Karpas-422 (cell line): ENCODE data around the gene RBM20. TPM values are rescaled to one million over a fixed set of nuclear protein-coding genes. Genes with fewer than 3 reads are reported as not detected.
"Not testable (repeated sequence)": the region's sequence is repeated elsewhere in the genome, so short reads cannot be mapped to it uniquely, and the experiment has no call there.

Experiments used
- DNase-seq: peaks from one replicate; pipeline ENCODE4 v3.0.0-alpha.2; 2015
- H2AFZ ChIP-seq: fragments of 200-600 bp; sonication (generic); 2 replicates; pipeline ENCODE4 v1.6.1; 2014; ENCODE audit warnings: antibody characterized with exemption, low read length, mixed read lengths
- H3K27ac ChIP-seq: fragments of 200-600 bp; sonication (generic); 2 replicates; pipeline ENCODE4 v1.5.1; 2014; ENCODE audit warnings: mild to moderate bottlenecking, low read length, moderate library complexity
- H3K27me3 ChIP-seq: fragments of 200-600 bp; sonication (generic); 2 replicates; pipeline ENCODE4 v1.6.1; 2014; ENCODE audit warnings: low read length, mixed read lengths
- H3K36me3 ChIP-seq: fragments of 200-600 bp; sonication (generic); 2 replicates; pipeline ENCODE4 v1.6.1; 2014; ENCODE audit warnings: low read length, mixed read lengths; ENCODE audit not compliant: insufficient read depth
- H3K4me1 ChIP-seq: fragments of 200-600 bp; sonication (generic); 2 replicates; pipeline ENCODE4 v1.6.1; 2014; ENCODE audit warnings: mild to moderate bottlenecking, low read length, mixed read lengths
- H3K4me2 ChIP-seq: fragments of 200-600 bp; sonication (generic); 2 replicates; pipeline ENCODE4 v1.6.1; 2014; ENCODE audit warnings: low read length, low read depth, mild to moderate bottlenecking; ENCODE audit not compliant: poor library complexity, severe bottlenecking
- H3K4me3 ChIP-seq: fragments of 200-600 bp; sonication (generic); 2 replicates; pipeline ENCODE4 v1.5.1; 2014; ENCODE audit warnings: mild to moderate bottlenecking, antibody characterized with exemption, low read length, mixed read lengths
- H3K79me2 ChIP-seq: fragments of 200-600 bp; sonication (generic); 2 replicates; pipeline ENCODE4 v1.6.1; 2014; ENCODE audit warnings: mild to moderate bottlenecking, low read length, mixed read lengths
- H3K9ac ChIP-seq: fragments of 200-600 bp; sonication (generic); 2 replicates; pipeline ENCODE4 v1.6.0; 2014; ENCODE audit warnings: low read length
- H3K9me2 ChIP-seq: fragments of 200-600 bp; sonication (generic), shearing (Covaris generic); replicated peaks from 2 replicates; pipeline ENCODE4 v1.6.0; 2014; ENCODE audit warnings: mild to moderate bottlenecking, low read length, moderate library complexity; ENCODE audit not compliant: insufficient read depth
- H3K9me3 ChIP-seq: fragments of 300-700, 200-600 bp; sonication (generic); 2 replicates; pipeline ENCODE4 v1.6.1; 2014; ENCODE audit warnings: low read length, mixed read lengths
- H4K20me1 ChIP-seq: fragments of 200-600 bp; sonication (generic); 2 replicates; pipeline ENCODE4 v1.6.1; 2014; ENCODE audit warnings: mild to moderate bottlenecking, antibody characterized with exemption, low read length, low read depth; ENCODE audit not compliant: insufficient read depth
- total RNA-seq: library from RNA; depleted of rRNA; stranded (reverse); fragments of >200 nt; shearing (Covaris generic); gene quantifications from 2 replicates; pipeline ENCODE4 v1.2.3, GENCODE V29; 2014; ENCODE audit warnings: low replicate concordance

The RBM20 gene
- total RNA-seq, 1 experiment from 2014 or later: not detected

GRCh38 chr10:110762849-110763211 is 118.7 kb downstream of the RBM20 start:
- no peak overlapping the region for H3K27ac ChIP-seq
- H4K20me1 ChIP-seq: 0 out of 2 replicates have a peak, but pooled peaks cover 3% of the 10 kb centered on the region
- no peaks in the 10 kb centered on the region for H3K4me1 ChIP-seq
- no peaks in the 10 kb centered on the region for H3K36me3 ChIP-seq
- H2AFZ ChIP-seq: no peak overlapping the region
- no peak overlapping the region for H3K9ac ChIP-seq
- H3K27me3 ChIP-seq: no peaks in the 10 kb centered on the region
- no peak for DNase-seq
- no peak overlapping the region for H3K4me2 ChIP-seq
- no peaks in the 10 kb centered on the region for H3K9me3 ChIP-seq
- H3K9me2 ChIP-seq: no peaks in the 10 kb centered on the region
- no peak overlapping the region for H3K4me3 ChIP-seq
- H3K79me2 ChIP-seq: no peaks in the 10 kb centered on the region

DNA sequence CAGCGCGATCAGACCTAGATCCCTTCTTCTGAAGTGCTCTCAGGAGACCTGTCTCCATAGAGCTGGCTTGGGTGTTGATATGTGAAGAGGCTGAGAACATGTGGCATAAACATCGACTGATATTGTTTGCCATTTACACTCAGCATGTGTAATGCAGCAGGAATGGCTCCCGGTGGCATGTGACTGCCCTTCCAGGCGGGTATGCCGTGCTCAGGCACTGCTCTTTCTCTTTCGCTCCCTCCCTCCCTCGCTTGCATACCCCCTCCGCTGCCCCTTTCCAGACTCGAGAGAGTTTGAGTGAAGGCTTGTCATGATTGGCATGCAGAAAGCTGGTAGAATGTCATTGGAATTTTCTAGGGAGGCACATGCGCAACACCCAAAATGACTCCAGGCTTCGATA is 120.2 kb downstream of the RBM20 start:
- Histone ChIP-seq H3K27ac (no peak overlapping the region), H3K79me2 (no peaks in the 10 kb centered on the region), H3K4me2 (no peak overlapping the region), H3K9me3 (no peaks in the 10 kb centered on the region), H4K20me1 (0 out of 2 replicates have a peak, but pooled peaks cover 3% of the 10 kb centered on the region), H3K4me1 (no peaks in the 10 kb centered on the region), H3K4me3 (no peak overlapping the region), H3K9me2 (no peaks in the 10 kb centered on the region), H3K27me3 (no peaks in the 10 kb centered on the region), H3K9ac (no peak overlapping the region), H2AFZ (no peak overlapping the region), H3K36me3 (no peaks in the 10 kb centered on the region)
- DNase-seq: no peak

DNA sequence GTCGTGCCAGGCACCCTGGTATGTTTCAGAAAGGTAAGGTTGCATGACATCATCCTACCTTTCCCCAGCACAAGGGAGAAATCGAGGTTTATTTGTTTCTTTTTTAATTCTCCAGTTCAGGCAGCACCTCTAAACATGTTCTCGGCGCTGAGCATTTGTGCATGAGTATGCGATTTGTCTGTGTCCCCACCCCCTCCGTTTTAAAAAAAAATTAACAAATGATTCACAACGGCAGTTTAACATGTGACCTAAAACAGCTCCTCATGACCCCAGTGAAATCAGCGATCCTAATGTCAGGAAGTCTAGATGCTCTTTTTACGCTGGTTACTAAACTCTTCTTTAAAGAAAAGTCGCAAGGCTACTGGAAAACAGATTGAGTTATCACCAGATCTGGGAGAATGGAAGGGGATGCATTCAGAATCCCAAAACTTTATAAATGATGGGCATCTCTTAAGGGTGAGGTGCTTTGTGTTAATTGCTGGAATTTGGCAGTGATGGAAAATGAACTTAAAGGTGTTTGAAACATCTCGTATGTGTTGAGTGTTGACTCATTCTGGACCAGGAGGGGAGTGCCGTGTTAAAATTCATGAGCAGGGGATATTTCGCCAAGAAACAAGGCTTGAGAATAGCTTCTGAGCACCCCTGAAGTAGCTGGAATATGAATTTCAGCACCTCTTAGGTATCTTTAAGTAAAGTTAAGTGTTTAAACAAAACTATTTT is 120.8 kb downstream of the RBM20 start:
- H3K79me2 ChIP-seq: no peaks in the 10 kb centered on the region
- no peak overlapping the region for H3K9ac ChIP-seq
- no peaks in the 10 kb centered on the region for H3K9me3 ChIP-seq
- DNase-seq: no peak
- H3K27ac ChIP-seq: no peak overlapping the region
- 0 out of 2 replicates have a peak, but pooled peaks cover 3% of the 10 kb centered on the region for H4K20me1 ChIP-seq
- H3K36me3 ChIP-seq: no peaks in the 10 kb centered on the region
- H3K9me2 ChIP-seq: no peaks in the 10 kb centered on the region
- no peak overlapping the region for H2AFZ ChIP-seq
- H3K4me1 ChIP-seq: no peaks in the 10 kb centered on the region
- no peak overlapping the region for H3K4me2 ChIP-seq
- no peak overlapping the region for H3K4me3 ChIP-seq
- H3K27me3 ChIP-seq: no peaks in the 10 kb centered on the region

DNA sequence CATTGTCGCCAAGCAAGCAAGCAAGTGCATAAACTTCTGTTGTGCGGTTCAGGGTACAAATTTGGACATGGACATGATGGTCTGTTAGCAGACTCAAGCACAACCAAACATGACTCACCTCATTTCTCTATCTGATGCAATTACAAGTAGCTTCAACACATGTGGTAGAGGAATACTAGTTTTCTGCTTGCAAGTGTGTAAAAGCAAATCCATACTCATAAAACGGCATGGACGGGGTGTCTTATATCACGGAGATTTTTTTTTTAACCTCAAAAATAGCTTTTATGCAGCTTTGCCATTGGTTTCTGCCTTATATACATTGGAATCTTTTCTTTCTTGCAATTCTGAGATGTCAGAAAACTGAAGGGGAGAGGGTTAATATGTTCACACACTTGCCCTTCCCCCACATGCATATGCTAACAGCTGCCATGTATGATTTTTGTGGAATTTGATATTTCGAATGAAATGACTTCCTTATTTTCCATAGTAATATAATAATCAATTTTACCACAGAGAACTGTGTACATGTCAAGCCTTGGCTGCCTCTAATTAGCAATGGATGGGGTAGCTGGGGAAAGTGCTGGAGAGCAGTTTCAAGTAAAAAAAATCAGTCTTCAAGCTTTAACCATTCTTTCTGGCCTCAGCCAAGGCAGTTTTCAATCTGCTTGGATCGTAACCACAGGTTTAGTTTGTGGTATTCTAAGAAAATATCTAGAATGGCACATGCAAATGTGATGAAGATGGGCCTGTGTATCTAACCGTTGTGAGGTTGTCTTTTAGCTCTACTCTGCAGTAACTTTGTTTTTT is 121.6 kb downstream of the RBM20 start:
- Histone ChIP-seq H3K27ac (no peak overlapping the region), H4K20me1 (0 out of 2 replicates have a peak, but pooled peaks cover 3% of the 10 kb centered on the region)

GRCh38 chr10:110767601-110768000 is 123.5 kb downstream of the RBM20 start:
- H3K27me3 ChIP-seq, H3K4me3 ChIP-seq, H3K9me2 ChIP-seq, H4K20me1 ChIP-seq, H3K4me1 ChIP-seq, H3K9me3 ChIP-seq, H3K79me2 ChIP-seq, DNase-seq, H3K4me2 ChIP-seq, H2AFZ ChIP-seq, H3K36me3 ChIP-seq, H3K9ac ChIP-seq, H3K27ac ChIP-seq: not testable (repeated sequence)

More for the DNA sequence above, 121.6 kb downstream of the RBM20 start:
- Histone ChIP-seq H3K4me3 (no peak overlapping the region), H3K79me2 (no peaks in the 10 kb centered on the region), H3K9ac (no peak overlapping the region), H3K27me3 (no peaks in the 10 kb centered on the region), H3K9me3 (no peaks in the 10 kb centered on the region), H2AFZ (no peak overlapping the region), H3K36me3 (no peaks in the 10 kb centered on the region), H3K4me2 (no peak overlapping the region), H3K4me1 (no peaks in the 10 kb centered on the region), H3K9me2 (no peaks in the 10 kb centered on the region)
- DNase-seq: no peak

GRCh38 chr10:110770243-110770642 is 126.1 kb downstream of the RBM20 start:
- no peak for DNase-seq
- H3K4me1 ChIP-seq: no peaks in the 10 kb centered on the region
- no peak overlapping the region for H3K4me3 ChIP-seq
- H3K36me3 ChIP-seq: no peaks in the 10 kb centered on the region
- H3K9me2 ChIP-seq: no peaks in the 10 kb centered on the region
- H3K27me3 ChIP-seq: no peaks in the 10 kb centered on the region
- H3K27ac ChIP-seq: no peak overlapping the region
- H2AFZ ChIP-seq: no peak overlapping the region
- H4K20me1 ChIP-seq: no peaks in the 10 kb centered on the region
- no peak overlapping the region for H3K4me2 ChIP-seq
- no peak overlapping the region for H3K9ac ChIP-seq
- no peaks in the 10 kb centered on the region for H3K9me3 ChIP-seq
- no peaks in the 10 kb centered on the region for H3K79me2 ChIP-seq

- no peaks in the 10 kb centered on the region for H3K9me3 ChIP-seq
- H3K27ac ChIP-seq: no peak overlapping the region
- H3K4me1 ChIP-seq: no peaks in the 10 kb centered on the region
- no peak overlapping the region for H3K9ac ChIP-seq
- no peaks in the 10 kb centered on the region for H3K36me3 ChIP-seq
- H2AFZ ChIP-seq: no peak overlapping the region
- H3K4me2 ChIP-seq: no peak overlapping the region
- no peak for DNase-seq
- no peaks in the 10 kb centered on the region for H4K20me1 ChIP-seq
- no peaks in the 10 kb centered on the region for H3K9me2 ChIP-seq
- H3K79me2 ChIP-seq: no peaks in the 10 kb centered on the region
- no peaks in the 10 kb centered on the region for H3K27me3 ChIP-seq
- H3K4me3 ChIP-seq: no peak overlapping the region
These were observed 127.3 kb downstream of the RBM20 start for GRCh38 chr10:110771486-110771885.

- no peak overlapping the region for H3K27ac ChIP-seq
- H3K9me3 ChIP-seq: no peaks in the 10 kb centered on the region
- no peaks in the 10 kb centered on the region for H3K79me2 ChIP-seq
- H3K4me2 ChIP-seq: no peak overlapping the region
- H3K9ac ChIP-seq: no peak overlapping the region
- no peaks in the 10 kb centered on the region for H3K9me2 ChIP-seq
- no peaks in the 10 kb centered on the region for H4K20me1 ChIP-seq
- DNase-seq: no peak
- no peaks in the 10 kb centered on the region for H3K4me1 ChIP-seq
- H3K36me3 ChIP-seq: no peaks in the 10 kb centered on the region
- H3K4me3 ChIP-seq: no peak overlapping the region
- H2AFZ ChIP-seq: no peak overlapping the region
- H3K27me3 ChIP-seq: no peaks in the 10 kb centered on the region
These were observed 127.9 kb downstream of the RBM20 start for GRCh38 chr10:110771991-110772390.
